HG02642 (cell line): ENCODE results near the gene ABR.

Experiments
- ATAC-seq: cut with Tn5 transposase; IDR thresholded peaks from one replicate; pipeline ENCODE4 v1.9.1; 2021; ENCODE audit warnings: mild to moderate bottlenecking; ENCODE audit not compliant: unreplicated experiment, poor library complexity

ABR gene

DNA sequence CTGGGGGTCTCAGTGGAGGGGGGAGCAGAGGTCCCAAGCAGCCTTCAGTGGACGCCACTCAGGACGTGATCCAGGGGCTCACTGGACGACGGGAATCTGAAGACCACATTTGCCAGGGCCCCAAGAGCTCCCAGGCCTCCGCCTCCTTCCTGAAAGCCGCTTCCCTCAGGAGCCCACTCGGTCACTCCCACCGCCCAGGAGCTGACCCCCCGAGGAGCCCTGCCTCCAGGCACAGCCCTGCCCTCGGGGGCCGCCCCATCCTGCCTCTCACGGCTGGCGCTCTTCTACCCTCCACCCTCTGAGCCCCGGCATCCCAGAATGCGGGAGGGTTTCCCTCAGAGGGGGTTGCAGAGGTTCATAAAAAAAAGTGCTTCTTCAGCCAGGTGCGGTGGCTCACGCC, 158.6 kb downstream of the ABR start:
- ATAC-seq, result no peak

DNA sequence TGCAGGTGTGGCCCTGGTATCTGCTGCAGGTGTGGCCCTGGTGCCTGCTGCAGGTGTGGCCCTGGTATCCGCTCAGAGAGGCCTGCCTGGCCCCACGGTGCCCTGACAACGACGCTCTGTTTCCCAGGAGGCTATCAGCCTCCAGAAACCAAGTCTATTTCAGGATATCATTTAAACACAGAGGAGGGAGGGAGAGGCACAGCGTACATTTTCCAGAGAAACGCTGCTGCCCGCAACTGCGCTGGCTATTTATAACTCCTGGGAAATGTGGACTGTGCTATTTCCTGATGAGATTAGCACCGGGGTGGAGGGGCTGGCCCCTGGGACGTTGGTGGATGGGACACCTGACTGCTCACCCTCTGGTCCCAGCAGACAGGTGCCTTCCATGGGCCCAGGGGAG, 160.3 kb downstream of the ABR start:
- no peak for ATAC-seq

DNA sequence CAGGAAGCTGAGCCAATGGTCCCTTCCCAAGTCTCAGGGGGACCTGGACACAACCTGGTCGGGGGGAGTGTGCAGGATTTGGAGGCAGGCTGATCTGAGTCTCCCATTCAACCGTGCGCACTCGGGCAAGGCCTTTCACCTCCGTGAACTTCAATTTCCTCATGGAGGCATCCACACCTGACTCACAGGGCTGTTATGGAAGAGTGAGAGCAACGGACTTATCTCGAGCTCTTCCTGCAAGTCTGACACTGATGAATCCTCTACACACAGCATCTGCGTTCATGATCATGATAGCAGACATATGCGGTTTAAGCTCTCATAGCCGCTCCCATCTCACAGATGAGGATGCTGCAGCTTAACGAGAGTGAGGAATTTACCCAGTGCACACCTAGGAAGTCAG, 161.2 kb downstream of the ABR start:
- no peak for ATAC-seq

DNA sequence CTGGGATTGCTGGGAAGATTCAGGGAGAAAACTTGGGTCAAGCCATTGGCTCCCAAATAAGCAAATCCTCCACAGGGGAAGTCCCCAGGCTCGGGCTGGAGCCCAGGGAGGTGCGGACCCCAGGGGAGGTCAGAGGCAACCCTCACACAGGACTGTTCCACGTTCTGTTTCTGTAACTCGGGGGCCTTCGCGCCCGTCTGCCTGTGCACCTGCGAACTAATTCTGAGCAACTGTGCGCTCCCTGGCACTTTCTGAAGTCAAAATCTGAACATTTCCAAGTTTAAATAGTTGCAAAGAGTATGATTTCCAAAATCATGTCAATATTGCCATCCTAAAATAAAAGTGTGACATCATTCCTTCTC, 166.1 kb downstream of the ABR start:
- no peak for ATAC-seq

DNA sequence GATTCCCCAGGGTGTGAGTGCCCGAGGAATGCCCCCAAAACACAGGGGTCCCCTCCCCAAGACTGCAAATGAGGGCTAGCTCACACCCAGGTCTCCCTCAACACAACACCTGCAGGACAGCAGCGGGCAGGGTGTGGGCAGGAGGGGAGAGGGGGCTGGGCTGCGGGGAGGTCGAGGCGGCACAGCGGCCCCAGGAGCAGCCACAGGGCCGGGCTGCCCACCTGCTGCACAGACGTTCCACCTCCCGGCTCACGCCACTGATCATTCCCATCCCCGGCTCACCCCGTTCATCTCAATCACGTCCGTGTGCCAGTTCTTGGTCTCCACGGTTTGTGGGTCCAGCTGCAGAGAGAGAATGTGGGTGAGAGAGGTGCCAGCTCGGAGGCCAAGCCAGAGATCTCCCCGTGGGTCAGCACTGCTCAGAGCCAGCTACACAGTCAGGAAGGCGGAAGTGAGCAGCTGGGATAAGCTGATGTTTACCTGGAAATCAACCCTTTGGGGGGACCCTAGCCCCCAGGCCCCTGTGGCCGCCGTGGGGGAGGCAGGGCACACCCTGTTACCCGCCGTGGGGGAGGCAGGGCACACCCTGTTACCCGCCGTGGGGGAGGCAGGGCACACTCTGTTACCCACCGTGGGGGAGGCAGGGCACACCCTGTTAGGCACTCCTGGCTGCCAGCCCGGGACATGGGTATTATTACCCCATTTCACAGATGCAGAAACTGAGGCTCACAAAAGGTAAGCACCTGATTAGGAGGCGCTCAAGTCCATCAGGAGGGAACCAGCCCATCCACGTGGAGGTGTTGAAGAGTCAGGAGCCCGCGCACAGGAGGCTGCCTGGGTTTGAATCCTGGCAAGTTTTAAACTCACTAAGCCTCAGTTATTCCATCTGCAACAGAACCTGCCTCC, 166.7 kb downstream of the ABR start:
- no peak for ATAC-seq

DNA sequence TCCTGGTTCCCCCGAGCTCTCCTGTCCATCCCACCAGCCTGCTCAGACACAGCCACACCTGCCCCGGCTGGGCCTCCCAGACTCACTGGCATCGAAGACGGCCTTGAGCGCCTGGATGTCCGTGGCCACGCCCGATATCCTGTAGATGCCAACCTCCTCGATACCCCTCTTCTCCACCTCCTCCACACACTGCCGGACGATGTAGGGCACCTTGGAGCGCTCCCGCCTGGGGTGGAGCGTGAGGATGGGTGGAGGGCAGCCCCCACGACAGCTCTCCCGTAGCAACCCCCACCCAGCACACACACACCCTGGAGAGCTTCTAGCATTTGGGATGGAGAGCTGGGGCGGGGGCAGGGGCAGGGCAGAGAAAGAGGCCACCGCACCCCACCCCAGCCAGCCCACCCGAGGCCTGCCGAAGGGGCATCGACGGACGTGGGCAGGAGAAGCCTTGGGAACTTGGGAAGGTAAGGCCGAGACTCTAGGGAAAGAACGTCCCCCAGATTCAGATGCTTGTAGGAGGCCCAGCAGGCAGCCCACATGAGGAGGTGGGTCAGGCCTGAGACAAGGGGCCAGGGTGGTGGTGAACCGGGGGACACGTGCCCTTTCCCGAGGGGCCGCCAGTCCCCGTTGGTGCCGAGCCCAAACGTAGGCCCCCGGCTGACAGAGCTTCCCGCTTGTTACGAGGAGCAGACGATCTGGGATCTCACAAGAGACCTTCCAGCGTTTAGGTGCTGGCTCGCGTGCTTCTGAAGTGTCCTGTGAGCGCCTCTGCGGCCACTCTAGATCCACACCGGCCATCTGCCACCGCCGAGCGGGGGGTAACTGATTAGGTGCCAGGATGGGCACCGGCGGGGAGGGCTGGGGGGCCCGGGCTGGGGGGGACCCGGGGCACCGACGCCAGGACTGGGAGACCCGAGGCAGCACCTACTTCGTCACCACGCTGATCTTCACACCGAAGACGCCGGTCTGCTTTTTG, 167.7 kb downstream of the ABR start:
- no peak for ATAC-seq

DNA sequence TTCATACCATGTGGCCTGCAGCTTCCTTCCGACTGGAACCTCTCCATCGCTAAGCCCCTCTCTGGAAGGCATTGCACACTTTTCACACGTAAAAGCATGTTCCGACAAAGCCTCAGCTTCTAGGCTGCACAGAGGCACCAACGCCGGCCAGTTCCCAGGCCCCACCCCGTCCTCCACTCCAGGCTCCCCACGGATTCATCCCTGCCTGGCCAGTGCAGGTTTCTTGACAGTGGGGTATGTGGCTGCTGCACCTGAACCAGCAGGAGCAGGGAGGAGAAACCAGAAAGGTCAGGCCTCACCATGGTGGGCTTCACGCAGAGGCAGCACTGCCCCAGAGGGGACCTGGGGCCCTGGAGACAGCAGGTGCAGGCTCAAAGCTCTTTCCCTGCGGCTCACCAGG, 168.6 kb downstream of the ABR start:
- no peak for ATAC-seq

DNA sequence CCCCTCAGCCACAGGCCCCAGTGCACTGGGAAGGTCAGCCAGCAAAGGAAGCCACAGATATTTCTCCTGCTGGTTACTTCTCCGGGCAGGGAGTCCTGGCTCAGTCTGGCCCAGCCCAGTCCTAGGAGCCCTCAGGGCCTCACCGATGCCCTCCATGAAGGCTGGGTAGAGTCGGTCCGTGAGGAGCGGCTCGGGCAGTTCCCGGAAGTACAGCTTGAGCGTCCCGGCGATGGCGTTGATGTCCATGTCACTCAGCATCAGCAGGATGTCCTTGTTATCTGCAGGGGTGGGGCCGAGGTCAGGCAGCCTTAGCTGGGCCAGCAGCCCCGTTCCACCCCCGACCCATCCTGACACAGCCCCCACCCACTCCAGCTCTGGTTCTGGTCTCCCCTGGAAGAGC, 169.2 kb downstream of the ABR start:
- ATAC-seq, result no peak

DNA sequence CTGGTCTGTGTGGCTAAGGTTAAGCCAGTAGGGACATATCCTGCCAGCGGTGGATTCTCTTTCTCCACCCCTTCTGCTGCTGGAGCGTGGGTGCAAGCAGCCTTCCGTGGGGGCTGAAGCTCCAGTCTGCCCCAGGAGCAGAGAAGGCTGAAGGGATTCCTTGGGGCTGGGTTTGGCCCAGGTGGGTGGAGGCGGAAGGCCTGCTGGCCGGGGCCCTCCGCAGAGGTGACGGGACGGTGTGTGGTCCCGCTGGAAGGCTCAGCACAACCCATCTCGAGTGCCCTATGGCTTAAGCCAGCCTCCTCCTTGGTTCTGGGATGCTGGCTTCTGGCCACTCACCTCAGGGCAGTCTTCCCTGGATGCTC, 169.7 kb downstream of the ABR start:
- no peak for ATAC-seq

DNA sequence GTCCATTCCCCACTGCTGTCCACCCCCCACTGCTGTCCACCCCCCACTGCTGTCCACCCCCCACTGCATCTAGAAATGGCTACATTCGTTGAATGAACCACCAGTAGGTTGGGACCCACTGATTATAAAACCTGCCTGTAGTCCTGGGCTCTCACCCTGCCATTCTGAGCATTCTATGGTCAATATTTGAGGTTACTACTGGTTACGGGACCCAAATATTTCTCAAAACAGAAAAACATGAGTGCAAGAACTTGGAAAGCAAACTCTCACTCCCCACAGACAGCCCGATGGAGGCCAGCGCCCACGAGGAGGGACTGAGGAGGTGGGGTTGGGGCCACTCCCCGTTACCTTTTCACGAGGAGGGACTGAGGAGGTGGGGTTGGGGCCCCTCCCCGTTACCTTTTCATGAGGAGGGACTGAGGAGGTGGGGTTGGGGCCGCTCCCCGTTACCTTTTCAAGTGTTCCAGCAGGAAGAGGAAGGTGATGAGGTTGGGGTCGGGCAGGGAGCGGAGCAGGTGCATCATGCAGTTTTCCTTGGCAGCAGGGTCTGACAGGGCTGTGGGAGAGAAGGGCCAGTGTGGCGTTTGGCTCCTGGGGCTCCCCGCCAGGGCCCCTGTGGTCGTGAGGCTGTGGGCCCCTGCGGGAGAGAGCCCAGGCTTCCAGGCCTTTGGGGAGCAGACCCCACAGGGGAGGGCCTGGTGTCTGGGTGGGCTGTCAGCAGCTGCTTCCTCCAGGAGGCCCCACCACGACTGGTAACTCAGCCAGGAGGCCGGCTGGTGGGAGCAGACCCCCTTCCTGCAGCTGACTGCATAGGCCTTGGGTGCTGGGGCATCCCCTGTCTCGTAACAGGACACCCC, 170.3 kb downstream of the ABR start:
- ATAC-seq, result no peak

DNA sequence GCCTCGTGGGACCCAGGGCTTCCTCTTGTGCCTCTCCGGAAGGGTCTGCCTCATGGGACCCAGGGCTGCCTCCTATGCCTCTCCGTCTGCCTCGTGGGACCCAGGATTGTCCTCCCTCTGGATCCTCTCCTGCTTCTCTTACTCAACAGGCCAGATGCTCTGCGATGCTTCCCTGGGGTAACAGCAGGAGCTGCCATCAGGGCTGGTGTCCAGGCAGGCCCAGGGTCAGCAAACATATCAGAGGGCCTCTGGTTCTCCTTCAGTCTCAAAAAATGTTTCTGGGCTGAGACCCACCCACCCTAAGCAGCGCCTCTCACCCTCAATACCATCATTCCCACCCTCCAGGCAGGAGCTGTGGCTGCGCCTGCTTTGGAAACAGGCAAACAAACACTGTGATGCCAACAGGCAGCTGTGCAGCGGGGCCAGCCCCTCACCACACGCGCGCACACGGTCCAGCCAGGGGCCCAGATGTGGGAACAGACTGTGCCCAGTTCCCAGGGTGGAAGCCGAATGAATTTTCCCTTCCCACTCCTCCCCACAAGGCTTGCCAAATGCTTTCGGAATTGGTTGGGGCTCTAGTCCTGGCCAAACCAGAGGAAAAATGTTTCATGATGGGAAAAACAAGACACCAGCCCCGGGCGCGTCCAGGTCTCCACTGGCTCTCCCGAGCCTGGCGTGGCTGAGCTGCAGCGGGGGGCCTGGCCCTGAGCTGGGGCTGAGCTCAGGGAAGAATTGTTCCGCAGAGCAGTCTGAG, 171.6 kb downstream of the ABR start:
- no peak for ATAC-seq

DNA sequence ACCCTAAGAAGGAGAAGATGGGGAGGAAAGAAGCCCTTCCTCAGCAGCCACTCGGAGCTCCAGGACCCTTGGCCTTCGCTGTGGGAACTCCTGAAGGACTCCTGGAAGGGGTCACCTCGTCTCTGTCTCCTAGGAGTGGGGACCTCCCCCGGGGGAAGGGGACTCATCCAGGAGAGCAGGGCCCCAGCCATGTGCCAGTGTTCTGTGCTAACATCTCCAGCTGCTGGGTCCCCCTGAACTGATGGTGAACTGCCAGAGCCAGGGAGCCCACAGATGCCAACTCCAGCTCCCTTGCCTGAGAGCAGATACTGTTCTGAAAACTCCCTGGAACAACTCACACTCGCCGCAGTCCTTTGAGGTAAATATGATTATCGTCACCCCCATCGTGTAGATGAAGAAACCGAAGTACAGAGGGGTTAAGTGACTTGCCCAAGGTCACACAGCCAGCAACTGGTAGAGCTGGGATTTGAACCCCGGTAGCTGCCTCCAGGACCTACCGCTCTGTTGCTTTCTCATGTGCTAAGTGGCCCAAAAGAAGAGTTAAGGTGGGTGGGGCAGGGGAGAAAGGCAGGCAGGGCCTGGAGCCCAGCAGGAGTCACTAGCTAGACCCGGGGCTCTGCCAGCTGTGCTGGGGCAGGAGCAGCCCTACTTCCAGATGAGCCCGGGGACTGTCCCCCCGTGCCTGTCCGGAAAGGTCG, 172.3 kb downstream of the ABR start:
- no peak for ATAC-seq

DNA sequence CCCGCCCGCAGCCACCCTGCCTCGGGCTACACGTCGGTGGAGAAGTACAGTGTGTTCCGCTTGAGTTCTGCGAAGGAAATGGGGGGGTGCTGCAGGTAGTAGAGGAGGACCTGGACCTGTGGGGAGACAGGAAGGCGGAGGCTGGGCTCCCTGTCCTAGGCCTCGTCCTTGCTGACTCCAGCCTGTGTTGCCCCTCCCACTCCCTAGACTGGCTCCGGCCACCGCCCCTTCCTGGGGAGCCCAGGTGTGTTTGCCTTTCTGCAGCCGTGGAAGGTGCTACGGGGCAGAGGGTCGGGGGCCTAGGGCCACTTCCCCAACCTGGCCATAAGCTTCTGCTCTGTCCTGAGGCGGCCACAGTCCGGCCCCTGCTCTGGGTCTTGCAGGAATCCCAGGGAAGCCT, 173.7 kb downstream of the ABR start:
- ATAC-seq, result no peak

DNA sequence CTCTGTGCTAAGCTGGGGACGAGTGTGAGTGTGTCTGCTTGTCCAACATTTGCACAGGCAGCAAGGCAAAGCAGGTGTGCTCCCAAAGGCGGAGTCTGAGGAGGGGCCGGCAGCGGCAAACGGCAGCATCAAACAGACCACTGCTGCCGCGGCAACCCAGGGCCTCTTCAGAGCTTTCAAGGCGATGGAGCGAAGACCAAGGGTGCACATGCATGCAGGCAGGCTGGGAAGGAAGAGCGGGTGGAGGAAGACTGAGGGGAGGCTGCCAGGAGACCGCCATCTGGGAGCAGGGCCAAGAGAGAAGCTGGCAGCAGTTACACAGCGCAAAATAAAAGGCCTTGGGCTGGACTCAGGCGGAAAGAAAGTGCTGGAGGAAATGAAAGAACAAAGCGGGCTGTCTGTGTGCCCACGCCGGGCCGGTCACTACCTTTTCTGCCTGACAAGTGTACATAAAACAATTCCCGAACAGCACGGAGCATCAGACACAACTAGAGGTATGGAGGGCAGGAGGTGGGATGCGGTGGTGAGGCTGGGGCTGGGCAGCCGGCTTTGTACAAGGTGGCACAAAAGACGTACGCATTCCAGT, 174.3 kb downstream of the ABR start:
- ATAC-seq, result no peak

DNA sequence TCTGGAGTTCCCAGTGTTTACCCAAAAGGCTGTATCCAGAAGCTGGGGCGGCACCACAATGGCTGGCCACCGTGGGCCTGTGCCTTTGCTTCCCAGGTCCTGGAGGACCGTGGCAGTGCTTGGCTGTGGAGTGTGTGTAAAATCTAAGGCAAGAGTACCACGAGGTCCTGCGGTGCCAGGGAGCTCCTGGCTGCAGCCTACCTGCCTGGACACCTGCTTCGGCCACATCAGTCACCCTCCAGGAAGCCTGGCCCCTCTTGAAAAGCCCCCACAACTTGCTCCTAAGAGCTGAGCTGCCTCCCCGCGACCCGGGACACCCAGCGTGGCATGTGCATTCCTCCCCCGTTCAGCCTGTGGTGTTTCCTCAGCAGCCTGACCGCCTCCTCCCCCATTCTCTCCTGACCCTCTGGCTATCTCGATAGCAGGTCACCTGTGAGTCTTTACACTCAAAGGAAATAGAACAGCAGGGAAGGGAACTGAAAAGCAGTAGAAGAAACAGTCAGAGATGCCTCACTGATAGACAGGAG, 174.9 kb downstream of the ABR start:
- ATAC-seq, result no peak

DNA sequence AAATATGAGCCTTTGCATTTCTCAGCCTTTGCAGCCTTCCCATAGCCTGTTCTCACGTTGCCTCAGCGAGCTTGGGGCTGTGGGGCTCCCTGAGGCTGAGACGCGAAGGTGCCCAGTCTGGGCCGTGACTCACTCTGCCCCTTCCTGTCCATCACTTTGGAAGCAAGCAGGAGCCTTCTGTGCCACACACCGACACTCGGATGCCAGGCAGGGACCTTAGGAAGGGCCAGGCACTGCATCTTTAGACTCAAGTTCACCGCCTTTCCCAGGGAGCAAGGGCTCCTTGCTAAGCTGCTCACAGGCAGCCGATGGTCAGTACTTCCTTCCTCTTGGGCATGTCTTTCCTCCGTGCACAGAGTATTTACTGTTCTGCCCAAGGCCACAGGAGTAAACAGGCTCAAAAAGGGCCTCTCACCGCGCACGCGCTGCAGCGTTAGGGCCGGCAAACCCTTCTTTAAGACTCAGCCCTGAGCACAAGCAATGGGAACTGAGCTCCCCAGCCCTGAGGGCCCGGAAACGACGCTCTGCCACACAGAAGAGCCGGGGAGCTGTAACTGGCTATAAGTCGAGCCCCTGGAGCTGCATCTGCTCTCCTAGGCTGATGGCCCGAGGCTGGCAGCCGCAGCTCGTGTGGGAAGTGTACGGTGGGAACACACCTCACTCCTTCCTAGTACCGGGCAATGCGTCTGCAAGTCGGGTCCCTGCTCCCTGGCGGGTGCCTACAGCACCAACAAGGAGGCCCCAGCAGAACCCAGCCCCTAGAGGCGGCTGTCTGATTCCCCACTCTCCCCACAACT, 175.6 kb downstream of the ABR start:
- ATAC-seq, result no peak

DNA sequence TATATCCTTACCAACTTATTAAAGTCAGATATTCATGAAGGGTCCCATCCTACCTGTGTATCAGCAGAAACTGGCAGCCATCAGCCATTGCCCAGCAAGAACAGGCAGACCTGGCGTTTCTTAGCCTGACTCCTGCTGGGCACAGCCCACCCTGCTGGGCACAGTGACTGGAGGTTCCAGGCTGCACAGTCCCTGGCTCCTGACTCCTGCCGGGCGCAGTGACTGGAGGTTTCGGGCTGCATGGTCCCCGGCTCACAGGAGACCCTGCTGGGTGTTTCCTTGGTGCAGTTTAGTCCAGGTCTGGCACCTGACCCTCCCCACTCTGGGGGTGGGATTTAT, 176.2 kb downstream of the ABR start:
- ATAC-seq, result no peak
